DMS153 (cell line): Measurements from ENCODE around the gene VWA2.

Experiments
- DNase-seq: peaks from one replicate; lab custom pipeline; 2025; lab: John Stamatoyannopoulos, UW

VWA2 gene

GRCh38 chr10:114297136-114297705, 58.2 kb downstream of the VWA2 start:
- DNase-seq, result no peak

- no peak for DNase-seq
Measured at GRCh38 chr10:114300036-114300645, 61.1 kb downstream of the VWA2 start.

GRCh38 chr10:114301177-114301576, 62.1 kb downstream of the VWA2 start:
- no peak for DNase-seq

GRCh38 chr10:114301951-114302710, 63.1 kb downstream of the VWA2 start:
- no peak for DNase-seq

- no peak for DNase-seq
Measured at GRCh38 chr10:114303556-114303955, 64.5 kb downstream of the VWA2 start.

- peak; percentile 81 for DNase-seq
Measured at GRCh38 chr10:114304017-114304570, 65.0 kb downstream of the VWA2 start.

- peak; percentile 55 for DNase-seq
Measured at GRCh38 chr10:114304571-114305421, 65.7 kb downstream of the VWA2 start.

GRCh38 chr10:114305521-114305925, 66.5 kb downstream of the VWA2 start:
- no peak for DNase-seq

GRCh38 chr10:114306116-114306973, 67.3 kb downstream of the VWA2 start:
- no peak for DNase-seq

- DNase-seq, result no peak
Measured at GRCh38 chr10:114307731-114308130, 68.7 kb downstream of the VWA2 start.

GRCh38 chr10:114308531-114309363, 69.7 kb downstream of the VWA2 start:
- no peak for DNase-seq

- no peak for DNase-seq
Measured at GRCh38 chr10:114309364-114309651, 70.3 kb downstream of the VWA2 start.

- no peak for DNase-seq
Measured at GRCh38 chr10:114310346-114310745, 71.3 kb downstream of the VWA2 start.

GRCh38 chr10:114311023-114311422, 72.0 kb downstream of the VWA2 start:
- DNase-seq, result no peak

GRCh38 chr10:114311496-114312209, 72.6 kb downstream of the VWA2 start:
- no peak for DNase-seq

- no peak for DNase-seq
Measured at GRCh38 chr10:114313139-114313538, 74.1 kb downstream of the VWA2 start.

- no peak for DNase-seq
Measured at GRCh38 chr10:114313866-114314265, 74.8 kb downstream of the VWA2 start.

GRCh38 chr10:114315566-114316420, 76.7 kb downstream of the VWA2 start:
- DNase-seq, result no peak

GRCh38 chr10:114316744-114317143, 77.7 kb downstream of the VWA2 start:
- DNase-seq, result no peak
